ENCODE results near the gene CLSTN2. TPM values are rescaled to one million over a fixed set of nuclear protein-coding genes. Genes with fewer than 3 reads are reported as not detected.

Gene CLSTN2
- total and polyA plus RNA-seq, 2 of the 4 experiments (the other 2 are of a cell fraction), result under 0.01 to 0.07 TPM

DNA sequence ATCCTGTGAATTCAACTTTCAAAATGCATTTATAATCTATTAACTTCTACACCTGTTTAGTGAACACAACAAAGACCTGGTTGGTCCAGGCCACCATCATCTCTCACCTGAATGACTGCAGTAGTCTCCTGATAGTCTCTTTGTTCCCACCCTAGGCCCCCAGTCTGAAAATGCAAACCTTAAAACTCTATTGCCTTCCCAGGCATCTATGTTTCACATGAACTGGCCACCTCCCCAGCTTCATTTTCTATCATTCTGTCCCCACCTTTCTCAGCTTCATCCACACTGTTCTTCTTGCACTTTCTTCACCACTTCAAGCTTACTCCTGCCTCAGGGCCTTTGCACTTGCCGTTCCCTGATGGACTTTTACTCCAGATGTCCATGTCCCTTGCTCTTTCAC lies 45.0 kb downstream of the CLSTN2 start:
- no peaks in the 10 kb centered on the region for H3K79me1 ChIP-seq (ENCODE audit: low read depth in 1 of 2, low read length in 2 of 2)
- no peaks in the 10 kb centered on the region for H3K4me1 ChIP-seq (ENCODE audit: control insufficient read depth, insufficient read depth, low read length)
- H3K27ac ChIP-seq (ENCODE audit: insufficient read depth, low read length), result no peak overlapping the region
- no peak overlapping the region for H3K4me3 ChIP-seq (ENCODE audit: insufficient read depth, low read depth, low read length)
- CTCF ChIA-PET, result no interaction called here
- in situ Hi-C loops (cut with MboI; ENCODE audit: low sequenced_read_pairs), result no loop called here
- POLR2A ChIA-PET (ENCODE audit: unreplicated experiment), result no interaction called here
- no TSS peak for BruUV-seq (replicated peaks)
- ATAC-seq (ENCODE audit: low read depth) (no peak), DNase-seq (no peak)
- H2AK9ac ChIP-seq (replicated peaks; ENCODE audit: low read depth, low read length, poor library complexity), result no peak overlapping the region
- no peaks in the 10 kb centered on the region for H3K9me3 ChIP-seq (ENCODE audit: control insufficient read depth, insufficient read depth, low read length)
- no peak overlapping the region for H3K4me2 ChIP-seq (ENCODE audit: low read depth, low read length)
- no peak overlapping the region for H2BK20ac ChIP-seq (ENCODE audit: low read depth, low read length)
- H3K36me3 ChIP-seq (ENCODE audit: control insufficient read depth, insufficient read depth, low read length), result no peaks in the 10 kb centered on the region
- no peak overlapping the region for H2BK120ac ChIP-seq (ENCODE audit: low read depth, low read length)
- H3K27me3 ChIP-seq (ENCODE audit: control insufficient read depth, insufficient read depth, low read length), result no peaks in the 10 kb centered on the region
- no peak overlapping the region for H4K8ac ChIP-seq (ENCODE audit: low read depth in 2 of 2, low read length in 2 of 2)
- no CpG with 5 or more reads among the region's 1 CpG for WGBS, 2 experiments (ENCODE audit: extremely low coverage in 2 of 2, insufficient read length in 1 of 2)
- H2AFZ ChIP-seq (replicated peaks; ENCODE audit: low read length, poor library complexity), result no peak overlapping the region
- intact Hi-C loops (cut with micrococcal nuclease), result no loop called here
- H3K14ac ChIP-seq (replicated peaks; ENCODE audit: low read depth, low read length), result no peak overlapping the region
- H2BK5ac ChIP-seq (ENCODE audit: low read depth, low read length, poor library complexity, severe bottlenecking), result no peak overlapping the region
- H4K20me1 ChIP-seq (ENCODE audit: insufficient read depth, low read length), result no peaks in the 10 kb centered on the region
- H3K56ac ChIP-seq (ENCODE audit: extremely low read depth, insufficient read depth, low read length), result no peak overlapping the region
- H3K18ac ChIP-seq (ENCODE audit: low read depth, low read length), result no peak overlapping the region
- H2AK5ac ChIP-seq (ENCODE audit: low read depth, low read length), result no peak overlapping the region
- no peak overlapping the region for H3K23ac ChIP-seq (ENCODE audit: low read depth, low read length)
- H2BK15ac ChIP-seq (ENCODE audit: low read depth, low read length), result no peak overlapping the region
- TF ChIP-seq POLR2A (IDR thresholded peaks at IDR 0.05; ENCODE audit: low read depth, low read length), result no peak
- TF ChIP-seq, protein P1, sequence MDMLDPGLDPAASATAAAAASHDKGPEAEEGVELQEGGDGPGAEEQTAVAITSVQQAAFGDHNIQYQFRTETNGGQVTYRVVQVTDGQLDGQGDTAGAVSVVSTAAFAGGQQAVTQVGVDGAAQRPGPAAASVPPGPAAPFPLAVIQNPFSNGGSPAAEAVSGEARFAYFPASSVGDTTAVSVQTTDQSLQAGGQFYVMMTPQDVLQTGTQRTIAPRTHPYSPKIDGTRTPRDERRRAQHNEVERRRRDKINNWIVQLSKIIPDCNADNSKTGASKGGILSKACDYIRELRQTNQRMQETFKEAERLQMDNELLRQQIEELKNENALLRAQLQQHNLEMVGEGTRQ (IDR thresholded peaks at IDR 0.05; ENCODE audit: low read depth, low read length), result no peak
- no peak for TF ChIP-seq CHD1 (IDR thresholded peaks at IDR 0.05; ENCODE audit: low read depth, low read length)
- no peak for TF ChIP-seq CEBPB (IDR thresholded peaks at IDR 0.05; ENCODE audit: low read depth, low read length)
- no peak for TF ChIP-seq FOS (IDR thresholded peaks at IDR 0.05; ENCODE audit: low read depth, low read length)
- no peaks in the 10 kb centered on the region for H3K9me1 ChIP-seq (ENCODE audit: insufficient read depth, low read length)
- no peak overlapping the region for H3K9ac ChIP-seq (ENCODE audit: low read depth, low read length)
- no peak overlapping the region for H4K91ac ChIP-seq (ENCODE audit: insufficient read depth, low read depth, low read length)
- H4K5ac ChIP-seq (ENCODE audit: low read depth, low read length), result no peak overlapping the region
- dilution Hi-C loops (cut with HindIII; ENCODE audit: low sequenced_read_pairs, unreplicated experiment), result no loop called here
- no peak overlapping the region for H3K4ac ChIP-seq (ENCODE audit: low read depth, low read length)

All from IMR-90 (cell line).